ENCODE measurements around the gene SPIN1.

Gene SPIN1

GRCh38 chr9:88437210-88438146 lies 49.2 kb downstream of the SPIN1 start:
- DNase-seq: no peak

GRCh38 chr9:88438811-88439210 lies 50.6 kb downstream of the SPIN1 start:
- no peak for DNase-seq

- DNase-seq: no peak
Observed at GRCh38 chr9:88441301-88442007, 53.2 kb downstream of the SPIN1 start.

- DNase-seq: no peak
Observed at GRCh38 chr9:88443480-88444113, 55.4 kb downstream of the SPIN1 start.

GRCh38 chr9:88446728-88447127 lies 58.5 kb downstream of the SPIN1 start:
- DNase-seq: no peak

- no peak for DNase-seq
Observed at GRCh38 chr9:88447431-88447830, 59.2 kb downstream of the SPIN1 start.

- no peak for DNase-seq
Observed at GRCh38 chr9:88451160-88451559, 62.9 kb downstream of the SPIN1 start.

GRCh38 chr9:88458716-88459465 lies 70.6 kb downstream of the SPIN1 start:
- DNase-seq: no peak

- peak; percentile 53 for DNase-seq
Observed at GRCh38 chr9:88460587-88461332, 72.5 kb downstream of the SPIN1 start.

GRCh38 chr9:88462191-88462590 lies 73.9 kb downstream of the SPIN1 start:
- DNase-seq: no peak

GRCh38 chr9:88464851-88465250 lies 76.6 kb downstream of the SPIN1 start:
- DNase-seq: no peak

GRCh38 chr9:88468226-88468625 lies 80.0 kb downstream of the SPIN1 start:
- no peak for DNase-seq

- DNase-seq: peak; percentile 70
Observed at GRCh38 chr9:88476491-88477271, 88.4 kb downstream of the SPIN1 start.

GRCh38 chr9:88477300-88477751 lies 89.1 kb downstream of the SPIN1 start:
- DNase-seq: peak; percentile 90

GRCh38 chr9:88478246-88478645 lies 90.0 kb downstream of the SPIN1 start:
- no peak for DNase-seq

GRCh38 chr9:88481933-88482332 lies 93.7 kb downstream of the SPIN1 start:
- no peak for DNase-seq

- no peak for DNase-seq
Observed at GRCh38 chr9:88488166-88488565, 99.9 kb downstream of the SPIN1 start.

- DNase-seq: no peak
Observed at GRCh38 chr9:88494983-88495721, 106.9 kb downstream of the SPIN1 start.

GRCh38 chr9:88497224-88497623 lies 109.0 kb downstream of the SPIN1 start:
- DNase-seq: no peak

GRCh38 chr9:88498880-88499279 lies 110.6 kb downstream of the SPIN1 start:
- DNase-seq: no peak
